HG02884 (cell line): ENCODE data around the gene NOP53.
"Not testable (repeated sequence)": the region's sequence is repeated elsewhere in the genome, so short reads cannot be mapped to it uniquely, and the experiment has no call there.

ENCODE experiments used
- ATAC-seq: cut with Tn5 transposase; IDR thresholded peaks from one replicate; pipeline ENCODE4 v1.9.1; 2021; ENCODE audit warnings: mild to moderate bottlenecking, moderate library complexity; ENCODE audit not compliant: unreplicated experiment

Gene NOP53

GRCh38 chr19:47752440-47753211 is 7.3 kb downstream of the NOP53 start:
- no peak for ATAC-seq

- no peak for ATAC-seq
Observed at GRCh38 chr19:47754206-47755064, 9.1 kb downstream of the NOP53 start.

GRCh38 chr19:47755065-47755761 is 9.9 kb downstream of the NOP53 start:
- ATAC-seq = no peak

- no peak for ATAC-seq
Observed at GRCh38 chr19:47755762-47756626, 10.6 kb downstream of the NOP53 start.

GRCh38 chr19:47756627-47756929 is 11.2 kb downstream of the NOP53 start:
- ATAC-seq = no peak

GRCh38 chr19:47756953-47757608 is 11.7 kb downstream of the NOP53 start:
- ATAC-seq = no peak

- ATAC-seq = no peak
Observed at GRCh38 chr19:47757617-47758442, 12.5 kb downstream of the NOP53 start.

- no peak for ATAC-seq
Observed at GRCh38 chr19:47758443-47758804, 13.1 kb downstream of the NOP53 start.

GRCh38 chr19:47760632-47760999 is 15.3 kb downstream of the NOP53 start:
- ATAC-seq = no peak

- ATAC-seq = no peak
Observed at GRCh38 chr19:47761566-47761965, 16.2 kb downstream of the NOP53 start.

GRCh38 chr19:47762151-47762550 is 16.8 kb downstream of the NOP53 start:
- no peak for ATAC-seq

- ATAC-seq = no peak
Observed at GRCh38 chr19:47762615-47763308, 17.4 kb downstream of the NOP53 start.

GRCh38 chr19:47764705-47765104 is 19.4 kb downstream of the NOP53 start:
- ATAC-seq = not testable (repeated sequence)

- no peak for ATAC-seq
Observed at GRCh38 chr19:47765523-47766358, 20.4 kb downstream of the NOP53 start.

GRCh38 chr19:47766359-47766620 is 20.9 kb downstream of the NOP53 start:
- no peak for ATAC-seq

GRCh38 chr19:47766670-47767069 is 21.3 kb downstream of the NOP53 start:
- no peak for ATAC-seq

GRCh38 chr19:47767349-47767748 is 22.0 kb downstream of the NOP53 start:
- ATAC-seq = no peak

- no peak for ATAC-seq
Observed at GRCh38 chr19:47768604-47769003, 23.3 kb downstream of the NOP53 start.
